Endodermal cell (in vitro differentiated cells): ENCODE results near the gene SMURF1. TPM values are rescaled to one million over a fixed set of nuclear protein-coding genes. Genes with fewer than 3 reads are reported as not detected.

Source experiments
- DNase-seq: peaks from one replicate; pipeline ENCODE4 v3.0.0-alpha.2; 2017
- H3K27ac ChIP-seq: 2 replicates; pipeline ENCODE4 v1.5.1; 2013; ENCODE audit warnings: mild to moderate bottlenecking, low read depth, low read length, moderate library complexity
- H3K27me3 ChIP-seq: 2 replicates; pipeline ENCODE4 v1.6.1; 2013; ENCODE audit warnings: mild to moderate bottlenecking, low read length, moderate library complexity; ENCODE audit not compliant: insufficient read depth, control insufficient read depth, poor library complexity, severe bottlenecking
- H3K36me3 ChIP-seq: 2 replicates; pipeline ENCODE4 v1.7.0; 2013; ENCODE audit warnings: mild to moderate bottlenecking, low read length, moderate library complexity; ENCODE audit not compliant: control insufficient read depth, insufficient read depth
- H3K4me1 ChIP-seq: one replicate; pipeline ENCODE4 v1.7.0; 2013; ENCODE audit warnings: low read length; ENCODE audit not compliant: control insufficient read depth, insufficient read depth
- H3K4me3 ChIP-seq: 2 replicates; pipeline ENCODE4 v1.5.1; 2013; ENCODE audit warnings: mild to moderate bottlenecking, low read length, moderate library complexity
- H3K9ac ChIP-seq: 2 replicates; pipeline ENCODE4 v1.6.1; 2013; ENCODE audit warnings: mild to moderate bottlenecking, low read length, moderate library complexity; ENCODE audit not compliant: poor library complexity, severe bottlenecking; ENCODE audit errors: extremely low read depth
- H3K9me3 ChIP-seq: 2 replicates; pipeline ENCODE4 v1.6.1; 2013; ENCODE audit warnings: mild to moderate bottlenecking, low read length, moderate library complexity; ENCODE audit not compliant: control insufficient read depth
- H3K27ac Mint-ChIP-seq: 2 replicates; pipeline ENCODE4 v1.8.0; 2020; ENCODE audit warnings: mixed read lengths
- H3K27me3 Mint-ChIP-seq: 2 replicates; pipeline ENCODE4 v1.8.0; 2021; ENCODE audit warnings: mild to moderate bottlenecking, mixed read lengths; ENCODE audit not compliant: insufficient read depth
- H3K36me3 Mint-ChIP-seq: 2 replicates; pipeline ENCODE4 v1.8.0; 2020; ENCODE audit warnings: low read depth, mixed read lengths
- H3K4me1 Mint-ChIP-seq: 2 replicates; pipeline ENCODE4 v1.8.0; 2020; ENCODE audit warnings: mixed read lengths
- H3K4me3 Mint-ChIP-seq: 2 replicates; pipeline ENCODE4 v1.8.0; 2020; ENCODE audit warnings: mild to moderate bottlenecking, moderate library complexity, mixed read lengths
- H3K9me3 Mint-ChIP-seq: 2 replicates; pipeline ENCODE4 v1.8.0; 2020; ENCODE audit warnings: mild to moderate bottlenecking, mixed read lengths
- WGBS, 2 experiments: methylation state at CpG; one replicate each; pipeline versions ENCODE4 v1.1.5 to v1.1.7; 2013; ENCODE audit warnings: missing lambda C conversion rate in 2 of 2, mixed read lengths in 1 of 2; ENCODE audit not compliant: insufficient coverage in 1 of 2, insufficient read length in 1 of 2; 5-methylcytosine and 5-hydroxymethylcytosine counted together
- total RNA-seq, 2 donors: library from RNA; stranded (reverse); fragmentation: NEBNext Ultra II Directional in 1 of 2; extraction: Animal tissue kit (Norgen Biotek cat#: 25700) in 1 of 2; gene quantifications; 2 replicates in 1 of 2; 3 replicates in 1 of 2; pipeline ENCODE4 v1.2.1, GENCODE V29; 2021
- TF ChIP-seq, protein P1 (sequence below): fragments of 200-600 bp; sonication (generic); conservative IDR thresholded peaks from 2 replicates; pipeline ENCODE4 v1.5.0; 2021; ENCODE audit warnings: antibody characterized with exemption, mild to moderate bottlenecking

Gene SMURF1
- total RNA-seq, 2 donors from 2014 or later, result 31.6 to 38.1 TPM

DNA sequence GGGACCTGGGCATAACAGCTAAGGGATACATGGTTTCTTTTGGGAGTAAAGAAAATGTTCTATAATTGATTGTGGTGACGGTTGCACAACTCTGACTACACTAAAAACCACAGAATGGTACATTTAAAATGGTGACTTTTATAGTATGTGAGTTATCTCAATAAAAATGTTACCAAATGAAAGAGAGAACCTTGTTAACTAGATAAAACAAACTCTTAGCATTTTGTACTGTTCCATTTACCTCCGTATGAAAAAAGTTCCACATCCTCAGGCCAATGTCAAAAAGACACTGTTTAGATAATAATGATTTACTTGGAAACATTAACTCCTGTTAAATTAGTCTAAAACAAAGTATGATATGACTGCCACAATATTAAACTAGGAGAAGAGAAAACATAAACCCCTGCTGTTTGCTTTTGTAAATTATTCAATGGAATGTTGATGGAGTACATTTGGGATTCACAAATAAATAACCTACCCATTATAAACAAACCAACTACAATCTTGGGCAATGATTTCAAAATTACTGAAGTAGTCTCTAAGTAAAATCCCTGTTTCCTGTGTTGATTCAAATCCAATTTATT is 60.7 kb downstream of the SMURF1 start:
- no peak for DNase-seq
- H3K4me3 ChIP-seq, result no peak overlapping the region
- no peak overlapping the region for H3K9ac ChIP-seq
- H3K36me3 ChIP-seq, result peaks cover 16% of the 10 kb centered on the region
- H3K9me3 ChIP-seq, result peaks cover 7% of the 10 kb centered on the region
- Mint-ChIP-seq H3K9me3 (peaks cover 9% of the 10 kb centered on the region), H3K4me3 (no peak overlapping the region), H3K4me1 (peaks cover 5% of the 10 kb centered on the region), H3K27me3 (no peaks in the 10 kb centered on the region), H3K27ac (no peak overlapping the region), H3K36me3 (peaks cover 21% of the 10 kb centered on the region)
- TF ChIP-seq, protein P1, sequence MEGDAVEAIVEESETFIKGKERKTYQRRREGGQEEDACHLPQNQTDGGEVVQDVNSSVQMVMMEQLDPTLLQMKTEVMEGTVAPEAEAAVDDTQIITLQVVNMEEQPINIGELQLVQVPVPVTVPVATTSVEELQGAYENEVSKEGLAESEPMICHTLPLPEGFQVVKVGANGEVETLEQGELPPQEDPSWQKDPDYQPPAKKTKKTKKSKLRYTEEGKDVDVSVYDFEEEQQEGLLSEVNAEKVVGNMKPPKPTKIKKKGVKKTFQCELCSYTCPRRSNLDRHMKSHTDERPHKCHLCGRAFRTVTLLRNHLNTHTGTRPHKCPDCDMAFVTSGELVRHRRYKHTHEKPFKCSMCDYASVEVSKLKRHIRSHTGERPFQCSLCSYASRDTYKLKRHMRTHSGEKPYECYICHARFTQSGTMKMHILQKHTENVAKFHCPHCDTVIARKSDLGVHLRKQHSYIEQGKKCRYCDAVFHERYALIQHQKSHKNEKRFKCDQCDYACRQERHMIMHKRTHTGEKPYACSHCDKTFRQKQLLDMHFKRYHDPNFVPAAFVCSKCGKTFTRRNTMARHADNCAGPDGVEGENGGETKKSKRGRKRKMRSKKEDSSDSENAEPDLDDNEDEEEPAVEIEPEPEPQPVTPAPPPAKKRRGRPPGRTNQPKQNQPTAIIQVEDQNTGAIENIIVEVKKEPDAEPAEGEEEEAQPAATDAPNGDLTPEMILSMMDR, result no peak
- no peaks in the 10 kb centered on the region for H3K27me3 ChIP-seq
- WGBS, 2 experiments, result 80% methylated on average over 1 of the region's 2 CpGs
- no peaks in the 10 kb centered on the region for H3K4me1 ChIP-seq
- no peak overlapping the region for H3K27ac ChIP-seq

DNA sequence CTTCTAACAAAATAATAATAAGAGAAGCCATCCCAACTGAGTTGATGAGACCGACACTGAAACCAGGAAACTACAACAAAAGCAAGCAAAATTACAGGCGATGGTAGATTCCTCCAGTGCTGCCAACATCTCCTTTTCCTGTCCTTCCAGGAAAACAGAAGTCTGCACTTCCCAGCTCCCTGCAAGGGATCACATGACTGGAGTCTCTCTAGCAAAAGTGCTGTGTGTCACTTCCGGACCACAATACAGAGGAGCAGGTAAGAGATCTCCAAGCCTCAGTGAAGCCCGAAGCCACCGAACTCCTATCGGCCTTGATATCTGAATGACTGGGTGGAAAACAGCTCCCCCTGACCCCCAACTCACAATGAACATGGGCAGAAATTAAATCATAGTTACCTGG is 63.2 kb downstream of the SMURF1 start:
- peaks cover 17% of the 10 kb centered on the region for H3K36me3 Mint-ChIP-seq

DNA sequence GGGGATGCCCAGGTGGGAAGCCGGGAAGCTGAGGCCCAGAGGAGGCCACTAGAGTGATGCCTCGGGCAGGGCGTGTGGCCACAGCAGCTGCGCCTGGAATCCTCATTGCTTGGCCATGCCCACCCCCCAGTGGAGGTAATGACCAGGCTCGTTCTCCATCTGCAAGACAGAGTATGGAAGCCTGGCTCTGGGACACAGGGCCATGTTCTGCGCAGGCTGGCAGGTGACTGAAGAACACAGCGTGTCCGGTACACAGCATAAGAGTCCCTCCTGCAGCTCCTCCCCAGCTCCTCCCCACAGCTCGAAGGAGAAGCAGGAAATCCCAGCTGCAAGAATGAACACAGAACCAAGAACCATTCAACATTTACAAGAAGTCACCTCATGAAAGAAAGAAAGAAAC is 64.8 kb downstream of the SMURF1 start:
- 94% methylated on average over 3 to 9 of the region's 9 CpGs for WGBS, 2 experiments
- Mint-ChIP-seq H3K36me3 (peaks cover 9% of the 10 kb centered on the region), H3K4me1 (peaks cover 5% of the 10 kb centered on the region), H3K4me3 (no peak overlapping the region), H3K9me3 (no peaks in the 10 kb centered on the region), H3K27ac (no peak overlapping the region), H3K27me3 (no peaks in the 10 kb centered on the region)
- Histone ChIP-seq H3K27ac (no peak overlapping the region), H3K4me1 (no peaks in the 10 kb centered on the region), H3K27me3 (no peaks in the 10 kb centered on the region), H3K9ac (no peak overlapping the region), H3K4me3 (no peak overlapping the region), H3K36me3 (peaks cover 11% of the 10 kb centered on the region), H3K9me3 (no peaks in the 10 kb centered on the region)
- no peak for DNase-seq
- TF ChIP-seq, protein P1, result no peak

More for the DNA sequence above, 63.2 kb downstream of the SMURF1 start:
- no peak for DNase-seq
- H3K27me3 Mint-ChIP-seq, result no peaks in the 10 kb centered on the region
- no peaks in the 10 kb centered on the region for H3K9me3 Mint-ChIP-seq
- H3K27ac Mint-ChIP-seq, result peak overlapping the region; percentile 8
- no peak overlapping the region for H3K4me3 Mint-ChIP-seq
- H3K4me3 ChIP-seq, result no peak overlapping the region
- no peak overlapping the region for H3K27ac ChIP-seq
- peaks cover 11% of the 10 kb centered on the region for H3K36me3 ChIP-seq
- 95% methylated on average over 4 to 6 of the region's 6 CpGs for WGBS, 2 experiments
- TF ChIP-seq, protein P1, result no peak
- H3K9ac ChIP-seq, result no peak overlapping the region
- H3K27me3 ChIP-seq, result no peaks in the 10 kb centered on the region
- no peaks in the 10 kb centered on the region for H3K9me3 ChIP-seq
- no peaks in the 10 kb centered on the region for H3K4me1 ChIP-seq
- peaks cover 5% of the 10 kb centered on the region for H3K4me1 Mint-ChIP-seq
